Fibroblast of mammary gland (primary cell): ENCODE results near the gene MYO1E.

ENCODE experiments used
- DNase-seq: peaks from one replicate; pipeline ENCODE4 v3.0.0-alpha.2; 2010; ENCODE audit warnings: low read depth
- H3K4me3 ChIP-seq: 2 replicates; pipeline ENCODE4 v1.5.1; 2011; ENCODE audit warnings: low read depth, mild to moderate bottlenecking, low read length, moderate library complexity; ENCODE audit not compliant: control insufficient read depth
- TF ChIP-seq, protein P1 (sequence below): conservative IDR thresholded peaks from 2 replicates; pipeline ENCODE4 v1.5.1; 2011; ENCODE audit warnings: low read depth, low read length, inconsistent platforms; ENCODE audit not compliant: control insufficient read depth, insufficient read depth

MYO1E gene

DNA sequence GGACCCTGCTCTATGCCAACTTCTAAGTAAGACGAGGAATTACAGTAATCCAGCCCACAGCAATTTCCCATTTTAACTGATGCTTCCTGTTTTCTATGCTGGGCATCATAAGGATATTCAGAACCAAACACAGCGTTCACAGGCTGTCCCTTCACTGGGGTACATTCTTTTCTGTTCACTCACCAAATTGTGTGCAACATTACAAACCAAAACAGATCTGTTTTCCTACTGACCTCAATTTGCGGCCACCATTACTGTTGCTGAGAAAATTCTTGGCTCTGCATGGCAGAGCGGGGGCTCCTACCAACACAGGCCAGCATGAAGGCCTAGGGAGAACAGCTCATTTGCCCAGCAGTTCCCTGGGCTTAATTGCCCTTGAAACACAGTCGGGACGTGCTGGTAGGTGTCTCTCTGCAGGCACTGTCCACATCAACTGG lies 76.5 kb downstream of the MYO1E start:
- DNase-seq, result peak; percentile 97
- TF ChIP-seq, protein P1, sequence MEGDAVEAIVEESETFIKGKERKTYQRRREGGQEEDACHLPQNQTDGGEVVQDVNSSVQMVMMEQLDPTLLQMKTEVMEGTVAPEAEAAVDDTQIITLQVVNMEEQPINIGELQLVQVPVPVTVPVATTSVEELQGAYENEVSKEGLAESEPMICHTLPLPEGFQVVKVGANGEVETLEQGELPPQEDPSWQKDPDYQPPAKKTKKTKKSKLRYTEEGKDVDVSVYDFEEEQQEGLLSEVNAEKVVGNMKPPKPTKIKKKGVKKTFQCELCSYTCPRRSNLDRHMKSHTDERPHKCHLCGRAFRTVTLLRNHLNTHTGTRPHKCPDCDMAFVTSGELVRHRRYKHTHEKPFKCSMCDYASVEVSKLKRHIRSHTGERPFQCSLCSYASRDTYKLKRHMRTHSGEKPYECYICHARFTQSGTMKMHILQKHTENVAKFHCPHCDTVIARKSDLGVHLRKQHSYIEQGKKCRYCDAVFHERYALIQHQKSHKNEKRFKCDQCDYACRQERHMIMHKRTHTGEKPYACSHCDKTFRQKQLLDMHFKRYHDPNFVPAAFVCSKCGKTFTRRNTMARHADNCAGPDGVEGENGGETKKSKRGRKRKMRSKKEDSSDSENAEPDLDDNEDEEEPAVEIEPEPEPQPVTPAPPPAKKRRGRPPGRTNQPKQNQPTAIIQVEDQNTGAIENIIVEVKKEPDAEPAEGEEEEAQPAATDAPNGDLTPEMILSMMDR, result no peak
- no peak overlapping the region for H3K4me3 ChIP-seq

DNA sequence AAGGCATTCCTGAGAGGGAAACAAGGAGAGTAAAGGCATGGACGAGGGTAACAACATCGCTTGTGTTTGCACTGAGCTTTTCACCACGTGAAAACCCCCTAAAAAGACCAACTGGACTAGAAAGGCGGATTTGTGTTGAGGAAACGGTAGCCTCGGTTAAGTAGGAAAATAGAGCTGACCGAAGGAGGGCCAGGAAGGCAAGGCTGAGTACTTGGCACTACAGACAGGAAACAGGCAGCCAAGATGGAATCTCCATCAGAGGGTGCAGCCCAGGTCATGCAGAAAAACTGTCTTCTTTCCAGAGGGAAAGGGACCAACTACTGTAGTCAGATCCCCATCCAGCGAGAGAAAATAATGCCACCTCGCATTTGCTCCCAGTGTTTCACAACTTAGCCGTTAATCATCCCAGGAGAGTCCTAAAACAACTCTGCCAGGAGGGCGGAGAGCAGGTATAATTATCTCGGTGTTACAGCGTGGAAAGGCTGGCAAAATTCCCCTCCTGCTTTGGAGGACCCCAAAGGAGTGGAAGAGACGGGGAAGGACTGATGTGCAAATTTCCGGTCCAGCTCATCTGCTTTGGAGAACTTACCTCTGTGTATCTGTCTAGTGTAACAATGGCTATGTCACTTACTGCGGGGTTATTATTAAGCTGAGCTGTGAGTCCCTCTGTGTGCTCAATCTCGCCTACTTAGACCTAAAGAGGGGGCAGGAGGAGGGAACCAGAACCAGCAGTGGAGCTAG lies 77.2 kb downstream of the MYO1E start:
- DNase-seq, result peak; percentile 79
- TF ChIP-seq, protein P1, result no peak
- peak overlapping the region; percentile 30 for H3K4me3 ChIP-seq

DNA sequence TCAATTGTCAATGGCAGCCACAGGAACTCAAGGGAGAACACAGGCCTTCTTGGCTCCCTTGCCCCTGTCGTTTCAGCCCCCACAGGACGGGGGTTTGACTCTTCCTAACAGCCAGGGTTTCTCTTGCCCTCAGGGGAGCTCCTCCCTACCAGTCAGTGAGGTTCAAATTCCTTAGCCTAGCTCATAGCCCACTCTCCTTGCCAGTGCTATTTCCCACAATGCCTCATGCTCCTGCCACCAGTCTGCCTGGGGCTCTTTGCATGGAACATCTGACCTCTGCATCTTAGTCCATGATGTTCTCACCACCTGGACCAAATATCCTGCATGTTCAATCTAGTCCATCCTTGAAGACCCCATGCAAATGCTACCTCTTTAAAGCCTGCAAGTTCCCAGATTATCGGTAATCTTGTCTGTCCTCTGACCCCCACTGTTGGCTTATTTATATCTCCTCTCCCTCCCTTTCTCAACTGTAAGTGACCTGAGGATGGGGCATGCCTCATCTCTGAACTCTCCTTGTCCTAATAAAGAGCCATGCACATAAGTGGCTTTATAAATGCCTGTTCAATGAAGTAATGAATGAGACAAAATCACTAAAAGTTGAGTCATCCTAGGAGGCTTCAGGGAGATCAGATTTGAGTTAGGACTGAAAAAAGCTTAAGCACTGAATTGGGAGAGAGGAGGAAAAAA lies 78.0 kb downstream of the MYO1E start:
- peak; percentile 97 for DNase-seq

DNA sequence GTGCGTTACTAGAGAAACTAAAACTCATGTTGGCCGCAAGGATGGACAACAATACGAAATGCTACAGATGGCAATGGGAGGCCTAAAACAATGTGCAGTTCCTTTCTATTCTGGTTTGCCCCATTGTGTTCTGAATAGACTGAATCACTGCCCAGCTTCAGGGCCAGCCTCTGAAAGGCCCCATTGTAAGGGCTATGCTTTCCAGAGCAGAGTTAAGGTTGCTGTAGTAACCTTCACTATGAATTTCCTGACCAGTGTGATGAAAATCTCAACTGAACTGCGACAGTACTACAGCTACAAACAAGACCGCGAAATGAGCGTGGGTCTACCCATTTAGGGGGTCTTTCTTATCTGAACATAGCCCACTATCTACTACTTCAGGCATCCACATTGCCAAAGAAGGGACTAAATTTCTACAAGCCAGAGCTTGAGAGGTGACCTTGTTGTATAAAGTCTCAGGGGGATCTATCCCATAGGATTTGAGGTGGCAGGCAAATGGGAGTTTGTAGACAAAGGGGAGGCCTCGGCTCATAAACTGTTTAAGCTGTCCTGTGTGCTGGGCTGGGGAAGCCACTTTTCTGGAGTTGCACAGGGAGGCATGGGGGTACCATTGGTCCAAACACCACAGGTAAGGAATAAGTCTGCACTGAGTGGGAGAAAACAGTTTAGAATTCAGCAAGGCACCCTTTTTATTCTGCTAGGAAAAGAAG lies 80.1 kb downstream of the MYO1E start:
- no peak for DNase-seq
- TF ChIP-seq, protein P1, result no peak
- no peak overlapping the region for H3K4me3 ChIP-seq

More for the DNA sequence above, 78.0 kb downstream of the MYO1E start:
- H3K4me3 ChIP-seq, result peak overlapping the region; percentile 30
- TF ChIP-seq, protein P1, result no peak

DNA sequence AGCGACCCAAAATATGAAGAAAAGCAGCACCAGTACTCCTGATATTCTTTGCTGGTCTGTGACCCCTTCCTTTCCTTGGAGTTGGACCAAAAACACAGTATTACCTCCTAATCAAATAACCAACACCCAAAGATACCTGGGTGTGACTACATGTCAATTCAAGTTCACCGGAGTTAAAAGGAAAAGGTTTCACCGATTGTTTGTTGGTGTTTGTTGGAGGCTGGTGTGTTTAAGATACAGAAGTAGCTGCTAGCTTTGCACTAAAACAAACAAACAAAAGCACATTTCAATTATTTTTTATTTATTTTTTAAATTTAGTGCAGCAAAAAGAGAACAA lies 81.5 kb downstream of the MYO1E start:
- DNase-seq, result no peak
- no peak overlapping the region for H3K4me3 ChIP-seq
- TF ChIP-seq, protein P1, result no peak

DNA sequence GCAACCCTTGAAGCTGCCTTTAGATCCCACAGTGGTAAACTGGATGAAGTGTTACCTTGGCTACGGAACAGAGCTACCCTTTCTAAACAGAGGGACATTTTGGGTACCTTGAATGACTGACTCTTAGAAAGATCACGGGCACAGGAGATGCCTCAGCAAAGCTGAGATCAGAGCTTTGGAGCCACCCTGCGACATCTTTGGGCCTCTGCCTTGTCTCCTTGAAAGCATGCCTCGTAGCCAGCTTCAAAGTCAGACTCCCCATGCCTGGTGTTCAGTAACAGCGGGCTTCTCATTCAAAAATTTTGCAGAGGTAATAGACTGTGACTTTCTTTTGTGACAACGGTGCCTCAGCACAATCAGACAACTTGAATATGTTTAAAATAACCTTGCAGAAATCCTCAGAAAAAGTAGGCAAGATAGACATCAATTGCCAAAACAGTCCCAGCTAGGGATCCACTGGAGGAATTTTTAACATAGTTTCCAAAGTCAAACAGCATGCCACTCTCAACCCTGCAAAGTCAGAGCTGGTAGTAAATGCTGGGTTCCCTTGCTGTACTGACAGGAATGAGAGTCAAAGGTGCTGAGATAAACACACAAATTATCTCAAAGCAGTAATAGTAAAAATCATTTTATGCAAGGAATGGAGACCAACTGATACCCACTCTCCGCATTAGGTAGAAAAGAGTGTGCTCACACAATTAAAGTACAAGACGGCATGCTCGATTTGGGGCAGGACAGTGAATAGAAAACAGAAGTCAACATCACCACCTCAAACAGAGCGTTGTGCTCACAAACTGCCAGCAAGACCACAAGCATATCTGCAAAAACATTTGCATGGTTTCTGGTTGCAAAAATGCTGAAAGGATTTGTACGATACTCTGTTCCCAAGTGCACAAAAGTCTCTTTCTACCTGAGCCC lies 82.1 kb downstream of the MYO1E start:
- H3K4me3 ChIP-seq, result no peak overlapping the region
- TF ChIP-seq, protein P1, result no peak
- no peak for DNase-seq
